ENCODE results near the gene COQ5. TPM values are rescaled to one million over a fixed set of nuclear protein-coding genes. Genes with fewer than 3 reads are reported as not detected.
"Not testable (repeated sequence)": the region's sequence is repeated elsewhere in the genome, so short reads cannot be mapped to it uniquely, and the experiment has no call there.

Gene COQ5
- total RNA-seq, 1 donor from 2014 or later, result 23.1 TPM

GRCh38 chr12:120529641-120530417, 871 bp upstream of the COQ5 start:
- peak; percentile 67 for DNase-seq (ENCODE audit: low spot score)

GRCh38 chr12:120522568-120522967, 6.4 kb downstream of the COQ5 start:
- no peak for DNase-seq (ENCODE audit: low spot score)

DNA sequence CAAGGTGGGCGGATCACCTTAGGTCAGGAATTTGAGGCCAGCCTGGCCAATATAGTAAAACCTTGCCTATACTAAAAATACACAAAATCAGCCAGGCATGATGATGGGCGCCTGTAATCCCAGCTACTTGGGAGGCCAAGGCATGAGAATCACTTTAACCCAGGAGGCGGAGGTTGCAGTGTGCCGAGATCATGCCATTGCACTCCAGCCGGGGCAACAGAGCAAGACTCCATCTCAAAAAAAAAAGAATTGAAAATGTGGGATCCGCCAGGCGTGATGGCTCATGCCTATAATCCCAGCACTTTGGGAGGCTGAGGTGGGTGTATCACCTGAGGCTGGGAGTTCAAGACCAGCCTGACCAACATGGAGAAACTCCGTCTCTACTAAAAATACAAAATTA, 9.6 kb downstream of the COQ5 start:
- DNase-seq (ENCODE audit: low spot score), result not testable (repeated sequence)

DNA sequence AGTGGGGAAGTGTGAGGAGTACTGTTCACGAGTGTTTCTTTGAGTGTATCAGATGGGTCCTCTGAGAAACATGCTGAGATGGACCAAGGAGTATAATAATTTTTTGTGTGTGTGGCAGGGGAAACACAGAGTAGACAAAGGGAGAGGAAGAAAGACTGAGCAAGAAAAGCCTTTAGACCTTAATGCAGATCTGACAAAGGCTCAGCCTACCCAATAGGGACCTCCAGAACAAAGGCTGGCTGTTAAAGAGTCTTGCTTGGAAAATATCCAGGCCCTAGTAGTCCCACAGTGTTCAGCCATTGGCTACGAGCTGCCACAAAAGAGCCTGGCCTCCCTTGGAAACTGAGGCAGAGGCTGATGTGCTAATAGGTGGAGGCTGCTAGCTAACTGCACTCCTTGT, 13.5 kb downstream of the COQ5 start:
- DNase-seq (ENCODE audit: low spot score), result no peak

DNA sequence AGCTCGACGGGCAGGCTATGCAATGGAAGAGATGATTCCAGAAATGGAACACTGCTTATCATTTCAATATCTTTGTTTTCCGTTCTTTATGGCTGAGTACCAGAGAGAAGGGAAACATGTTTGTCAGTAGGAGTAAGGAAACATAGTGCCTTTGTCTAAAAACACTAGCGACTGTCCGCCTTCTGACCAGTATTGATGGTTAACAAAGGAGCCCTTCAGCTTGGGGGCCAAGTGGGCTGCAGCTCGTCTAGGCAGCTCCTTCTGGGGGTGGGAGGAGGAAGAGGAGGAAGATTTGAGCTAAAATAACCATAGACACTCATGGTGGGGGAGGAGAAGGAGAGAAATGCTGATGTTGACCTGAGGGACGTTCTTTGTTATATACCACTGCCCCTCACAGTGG, 15.0 kb downstream of the COQ5 start:
- DNase-seq (ENCODE audit: low spot score), result no peak

- DNase-seq (ENCODE audit: low spot score), result no peak
Observed at GRCh38 chr12:120508537-120508936, 20.4 kb downstream of the COQ5 start.

GRCh38 chr12:120504587-120504986, 24.4 kb downstream of the COQ5 start:
- DNase-seq (ENCODE audit: low spot score), result no peak

DNA sequence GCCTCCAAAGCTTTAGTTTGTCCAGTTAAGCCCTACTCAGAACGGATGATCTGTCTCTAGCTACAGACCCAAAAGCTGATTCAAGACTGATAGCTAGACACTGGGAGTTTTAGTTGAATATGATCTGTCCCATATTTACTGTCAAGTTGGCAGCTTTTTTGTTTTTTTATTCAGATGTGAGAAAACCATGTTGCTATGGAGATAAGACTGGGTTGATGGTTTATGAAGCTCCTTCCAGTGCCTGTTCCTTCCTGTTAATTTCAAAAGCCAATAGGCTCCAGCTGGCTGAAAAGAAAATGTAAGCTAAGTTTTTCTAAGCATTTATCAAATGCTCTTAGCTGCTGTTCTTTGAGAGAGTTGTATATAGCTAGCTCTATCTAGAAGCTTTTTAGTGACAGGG, 28.4 kb downstream of the COQ5 start:
- no peak for DNase-seq (ENCODE audit: low spot score)

- DNase-seq (ENCODE audit: low spot score), result no peak
Observed at GRCh38 chr12:120498870-120499515, 30.0 kb downstream of the COQ5 start.

- DNase-seq (ENCODE audit: low spot score), result no peak
Observed at GRCh38 chr12:120497524-120498150, 31.3 kb downstream of the COQ5 start.

GRCh38 chr12:120496413-120497340, 32.3 kb downstream of the COQ5 start:
- DNase-seq (ENCODE audit: low spot score), result peak; percentile 74

- DNase-seq (ENCODE audit: low spot score), result peak; percentile 98
Observed at GRCh38 chr12:120495731-120496412, 33.1 kb downstream of the COQ5 start, which contains the start of gene DYNLL1. TSS of gene DYNLL1 (plus strand) at chr12:120496113. CDS start at chr12:120496422, 309 bp downstream.

DNA sequence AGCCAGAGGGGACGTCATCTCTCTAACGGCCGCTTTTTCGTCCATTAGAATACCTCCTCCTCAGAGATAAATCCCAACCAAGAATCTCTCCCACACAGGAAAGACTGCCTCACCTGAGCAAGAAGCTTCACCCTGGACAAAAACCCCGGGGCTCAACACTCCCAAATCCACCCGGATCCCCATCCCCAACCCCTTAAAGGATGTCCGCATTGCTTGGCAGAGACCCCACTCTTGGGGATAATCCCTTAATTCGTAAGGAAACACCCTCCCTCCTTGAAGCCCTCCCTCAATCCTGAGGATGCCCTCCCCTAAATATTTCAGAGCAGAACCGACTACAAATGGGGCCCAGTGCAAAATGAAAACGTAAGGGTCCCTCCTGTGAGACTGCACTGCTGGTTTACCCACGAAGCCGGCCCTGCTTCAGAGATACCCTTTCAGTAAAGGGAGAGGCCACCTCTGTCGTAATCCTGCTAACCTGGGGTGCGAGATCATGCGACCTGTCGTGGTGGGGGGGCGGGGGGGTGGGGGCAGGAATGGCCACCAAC, 33.7 kb downstream of the COQ5 start:
- no peak for DNase-seq (ENCODE audit: low spot score)

GRCh38 chr12:120490833-120491512, 38.0 kb downstream of the COQ5 start:
- DNase-seq (ENCODE audit: low spot score), result no peak

- no peak for DNase-seq (ENCODE audit: low spot score)
Observed at GRCh38 chr12:120490325-120490724, 38.6 kb downstream of the COQ5 start.

DNA sequence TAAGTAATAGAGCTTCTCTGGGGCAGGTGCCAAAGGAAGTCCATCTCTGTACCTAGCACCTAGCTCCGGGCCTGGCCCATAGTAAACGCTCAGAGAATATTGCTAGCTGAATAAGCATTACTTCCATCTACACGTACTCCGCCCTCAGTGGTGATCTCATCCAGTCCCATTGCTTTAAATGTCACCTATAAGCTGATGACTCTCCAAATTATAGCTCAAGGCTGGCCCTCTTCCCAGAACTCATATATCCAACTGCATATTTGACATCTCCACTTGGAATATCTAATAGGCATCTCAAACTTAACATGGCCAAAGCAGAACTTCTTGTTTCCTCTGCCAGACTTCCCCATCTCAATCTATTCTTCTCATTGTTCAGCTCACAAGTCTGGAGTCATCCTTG, 39.9 kb downstream of the COQ5 start:
- peak; percentile 36 for DNase-seq (ENCODE audit: low spot score)

GRCh38 chr12:120488057-120488640, 40.8 kb downstream of the COQ5 start:
- DNase-seq (ENCODE audit: low spot score), result no peak

- DNase-seq (ENCODE audit: low spot score), result not testable (repeated sequence)
Observed at GRCh38 chr12:120487552-120487951, 41.4 kb downstream of the COQ5 start.

Data from umbilical cord (tissue), 2 donors.